Activated T-cell treated with anti-CD3 and anti-CD28 coated beads for 48 hours (primary cell): Measurements from ENCODE around the gene TRPM3.

Experiments
- DNase-seq: peaks from one replicate; pipeline ENCODE4 v3.0.0-alpha.2; 2020; ENCODE audit warnings: low read depth

TRPM3 gene

GRCh38 chr9:70517926-70518610, 603.4 kb downstream of the TRPM3 start:
- no peak for DNase-seq

DNA sequence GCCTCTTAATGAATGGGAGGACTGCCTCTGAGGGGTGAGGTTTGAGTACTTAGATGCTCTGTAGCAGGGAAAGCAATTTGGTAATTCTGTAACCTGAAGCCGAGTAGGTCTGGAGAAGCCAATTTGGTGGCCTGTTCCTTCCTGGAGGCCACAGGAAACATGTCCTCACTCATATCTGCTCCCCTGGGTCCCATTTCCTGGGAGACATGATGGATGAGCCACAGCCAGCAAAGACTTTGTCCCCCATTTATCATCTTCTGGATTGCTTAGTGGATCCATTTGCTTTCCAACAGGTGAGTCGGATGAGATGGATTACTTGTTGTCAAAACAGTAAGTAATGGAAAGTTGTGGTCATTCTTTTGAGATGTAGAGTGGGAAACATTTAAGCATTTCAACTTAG, 607.1 kb downstream of the TRPM3 start:
- DNase-seq, result no peak

- no peak for DNase-seq
Observed at GRCh38 chr9:70511858-70512257, 609.6 kb downstream of the TRPM3 start.

DNA sequence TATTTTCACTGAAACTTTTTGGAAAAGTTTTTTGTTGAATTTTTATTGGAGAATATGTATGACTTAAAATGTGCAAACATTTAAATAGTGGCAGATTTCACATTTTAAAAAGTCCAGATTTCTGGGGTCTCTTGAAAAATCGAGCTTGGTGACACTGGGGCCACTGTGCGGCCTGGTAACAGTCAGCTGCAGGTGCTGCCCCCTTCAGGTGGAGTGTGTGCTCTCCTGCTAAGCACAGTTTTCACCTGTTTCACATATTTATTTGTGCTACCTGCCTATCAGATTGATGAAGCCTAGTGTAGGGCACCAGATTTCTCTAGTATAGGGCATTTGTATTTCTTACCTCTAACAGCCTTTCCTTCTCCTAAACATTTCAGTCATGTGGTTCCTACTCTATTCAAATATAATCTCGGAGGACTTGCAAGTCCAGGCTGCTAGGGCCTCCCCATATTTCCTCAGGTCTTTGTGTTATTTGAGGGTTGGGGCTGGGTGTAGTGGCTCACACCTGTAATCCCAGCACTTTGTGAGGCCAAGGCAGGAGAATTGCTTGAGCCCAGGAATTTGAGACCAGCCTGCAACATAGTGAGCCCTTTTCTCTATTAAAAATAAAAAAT, 611.2 kb downstream of the TRPM3 start:
- DNase-seq, result peak; percentile 29

DNA sequence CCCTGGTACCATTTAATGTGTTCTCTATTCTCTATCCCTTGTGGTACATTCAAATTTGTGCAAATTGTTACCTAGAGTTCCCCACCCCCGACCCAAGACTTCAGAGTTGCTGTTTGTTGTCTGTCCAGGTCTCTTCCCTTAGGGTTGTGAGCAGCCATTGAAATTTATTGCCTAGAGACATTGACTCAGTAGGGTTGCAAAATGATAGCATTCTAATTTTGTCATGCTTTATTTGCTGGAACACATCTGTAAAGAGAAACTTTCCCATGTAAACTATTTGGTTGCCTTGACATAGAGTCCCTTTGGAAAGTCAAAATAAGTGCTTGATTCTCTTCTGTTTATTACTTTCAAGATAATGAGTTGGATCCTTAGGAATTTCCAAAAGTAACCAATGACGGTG, 615.3 kb downstream of the TRPM3 start:
- DNase-seq, result no peak

DNA sequence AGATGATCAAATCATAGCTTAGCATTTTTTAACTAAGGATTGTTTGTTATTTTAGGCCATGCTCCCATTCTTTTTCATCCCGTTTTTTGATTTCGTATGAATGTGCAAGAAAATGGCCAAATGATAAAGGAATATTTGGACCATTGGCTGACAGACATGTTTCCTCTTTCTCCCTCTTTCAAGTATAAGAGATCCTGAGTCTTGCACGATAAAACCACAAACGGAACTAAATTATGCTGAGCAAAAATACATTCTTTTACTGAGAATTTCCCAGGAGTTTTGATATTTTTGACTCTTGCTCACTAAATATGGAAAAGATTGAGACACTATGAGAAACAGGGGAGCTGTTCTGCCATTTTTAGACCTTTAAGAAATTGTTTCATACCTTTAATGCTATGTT, 616.6 kb downstream of the TRPM3 start:
- DNase-seq, result no peak

GRCh38 chr9:70502690-70503089, 618.7 kb downstream of the TRPM3 start:
- DNase-seq, result no peak

DNA sequence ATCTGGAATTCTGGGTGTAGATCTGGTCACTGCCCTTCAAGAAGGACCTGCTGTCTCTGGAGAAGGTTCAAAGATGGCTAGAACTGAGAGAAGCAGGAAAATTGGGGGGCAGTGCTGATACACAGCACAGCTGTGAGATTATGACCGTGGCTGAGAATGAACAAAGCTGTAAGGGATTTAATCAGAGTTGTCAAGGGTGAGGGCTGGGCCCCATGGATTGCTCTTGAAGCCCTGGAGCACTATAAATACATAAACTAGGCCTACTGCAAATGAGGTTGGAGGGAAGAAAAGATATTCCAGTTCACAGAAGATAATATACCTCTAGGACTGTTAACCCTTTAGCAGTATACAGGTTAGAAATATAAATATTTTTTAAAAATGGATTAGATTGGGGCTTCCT, 620.6 kb downstream of the TRPM3 start:
- no peak for DNase-seq

- DNase-seq, result no peak
Observed at GRCh38 chr9:70499621-70500020, 621.8 kb downstream of the TRPM3 start.

DNA sequence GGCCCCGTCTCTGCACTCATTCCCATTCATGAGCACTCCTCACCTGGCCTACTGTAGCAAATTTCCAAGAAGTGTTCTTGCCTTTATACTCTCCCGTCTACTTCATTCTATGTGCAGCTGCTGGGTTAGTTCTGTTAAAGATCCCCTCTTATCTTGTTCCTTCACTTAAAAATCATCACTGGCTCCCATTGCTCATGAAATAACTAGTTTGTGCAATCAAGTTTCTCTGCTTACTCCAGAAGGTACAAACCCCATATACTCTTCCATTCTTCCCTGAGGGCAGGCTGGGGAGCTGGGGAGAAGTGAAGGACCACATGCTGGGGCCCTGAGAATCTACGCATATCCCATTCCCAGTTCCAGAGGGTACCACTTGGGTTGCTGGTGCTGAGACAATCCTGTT, 622.6 kb downstream of the TRPM3 start:
- no peak for DNase-seq

DNA sequence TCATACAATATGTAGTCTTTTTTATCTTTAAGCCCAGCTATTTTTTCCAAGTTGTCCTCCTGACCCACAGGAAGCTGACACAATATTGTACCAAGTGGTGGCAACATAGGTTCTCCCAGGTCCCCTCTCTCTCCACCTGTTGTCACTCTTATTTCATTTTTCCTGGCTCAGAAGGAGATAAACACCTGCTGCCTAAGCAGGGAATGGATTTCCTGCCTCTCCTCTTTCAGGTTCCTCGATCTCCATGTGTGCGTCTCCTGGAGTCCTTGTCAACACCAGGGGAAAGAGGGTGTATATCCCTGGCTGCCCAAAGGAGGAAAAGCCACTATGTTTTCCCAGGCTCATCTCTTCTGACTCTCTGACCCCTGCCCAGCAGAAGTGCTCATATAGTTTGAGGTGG, 625.2 kb downstream of the TRPM3 start:
- DNase-seq, result no peak

- DNase-seq, result no peak
Observed at GRCh38 chr9:70495514-70495913, 625.9 kb downstream of the TRPM3 start.

DNA sequence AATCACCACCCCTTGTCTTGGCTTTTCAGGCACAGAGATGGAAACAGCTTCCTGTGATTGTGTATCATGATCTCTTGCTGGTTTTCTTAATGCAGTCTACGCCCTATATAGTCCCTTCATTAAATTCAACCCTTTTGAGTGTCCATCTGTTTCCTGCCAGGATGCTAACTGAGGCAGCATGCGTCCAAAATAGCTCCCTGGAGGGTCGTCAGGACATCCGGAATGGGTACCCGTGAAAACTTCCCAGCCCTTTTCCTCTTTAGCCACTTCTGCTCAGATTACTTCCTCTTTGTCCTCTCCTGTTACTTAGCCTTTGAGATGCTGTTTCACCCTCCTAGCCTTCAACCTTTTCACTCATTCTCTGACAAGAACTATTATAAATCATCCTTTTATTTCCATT, 627.2 kb downstream of the TRPM3 start:
- DNase-seq, result no peak

GRCh38 chr9:70493029-70493428, 628.4 kb downstream of the TRPM3 start:
- no peak for DNase-seq

- DNase-seq, result no peak
Observed at GRCh38 chr9:70492319-70492777, 629.1 kb downstream of the TRPM3 start.

- DNase-seq, result no peak
Observed at GRCh38 chr9:70491426-70492318, 629.7 kb downstream of the TRPM3 start.

DNA sequence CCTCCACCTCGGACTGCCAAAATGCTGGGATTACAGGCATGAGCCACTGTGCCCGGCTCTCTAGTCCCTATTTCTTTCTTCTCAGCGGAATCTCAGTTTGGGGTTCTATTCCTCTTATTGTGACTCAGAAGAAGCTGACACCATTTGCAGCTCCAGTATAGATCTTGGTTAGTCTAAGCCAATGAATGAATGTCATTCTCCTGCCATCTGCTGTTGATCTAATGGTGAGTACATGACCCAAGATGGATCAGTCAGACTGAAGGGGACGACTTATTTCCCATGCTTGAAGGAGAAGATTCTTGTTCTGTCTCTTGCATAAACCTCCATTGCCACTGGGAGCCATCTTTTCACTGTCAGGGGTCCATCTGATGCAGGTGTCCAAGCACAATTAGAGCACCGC, 630.9 kb downstream of the TRPM3 start:
- no peak for DNase-seq

- no peak for DNase-seq
Observed at GRCh38 chr9:70488793-70489105, 632.7 kb downstream of the TRPM3 start.

DNA sequence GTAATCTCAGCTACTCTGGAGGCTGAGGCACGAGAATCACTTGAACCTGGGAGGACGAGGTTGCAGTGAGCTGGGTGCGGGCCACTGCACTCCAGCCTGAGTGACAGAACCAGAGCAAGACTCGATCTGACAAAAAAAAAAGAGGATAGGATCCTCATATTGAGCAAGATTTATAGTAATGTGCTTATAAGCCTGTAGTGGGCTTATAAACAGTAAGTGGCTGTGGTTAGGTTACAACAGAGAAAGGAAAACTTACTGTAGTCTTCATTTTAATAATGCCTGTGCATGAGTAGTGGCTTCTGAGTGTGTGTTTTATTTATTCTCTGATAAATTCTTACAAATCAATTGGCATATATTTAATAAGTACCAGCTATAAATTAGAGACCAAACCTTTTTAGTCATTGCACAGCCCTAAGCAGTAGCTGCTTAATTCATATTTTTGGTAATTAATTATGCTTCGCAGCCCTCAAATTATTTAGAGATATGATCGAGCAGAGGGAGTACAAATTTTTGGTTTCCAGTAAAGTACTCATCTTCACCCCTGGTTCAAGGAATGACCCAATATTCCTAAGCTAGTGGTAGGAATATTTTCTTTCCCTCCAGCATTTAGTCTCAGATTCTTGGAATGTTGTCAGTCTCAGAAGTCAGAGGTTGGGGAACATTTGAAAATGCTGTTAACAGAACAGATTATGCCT, 633.2 kb downstream of the TRPM3 start:
- no peak for DNase-seq

DNA sequence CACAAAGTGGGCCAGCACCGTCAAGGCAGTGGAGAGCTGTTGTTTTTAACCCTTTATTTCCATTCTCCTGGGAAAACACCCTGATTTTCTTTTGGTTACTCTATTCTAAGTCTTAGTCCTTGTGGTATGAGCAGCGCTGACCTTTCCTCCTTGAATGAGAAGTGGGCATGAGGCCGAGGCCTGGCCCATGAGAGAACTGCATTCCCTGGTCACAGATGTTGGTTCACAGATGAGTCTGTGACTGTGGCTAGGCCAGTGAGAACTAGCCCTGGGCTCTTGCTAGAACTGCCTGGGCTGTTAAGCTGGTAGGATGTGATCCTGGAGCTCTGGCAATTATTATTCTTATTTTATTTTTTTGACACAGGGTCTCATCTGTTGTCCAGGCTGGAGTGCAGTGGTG, 635.3 kb downstream of the TRPM3 start:
- DNase-seq, result no peak

- no peak for DNase-seq
Observed at GRCh38 chr9:70485273-70485858, 636.1 kb downstream of the TRPM3 start.
